HG02759 (cell line): Measurements from ENCODE around the gene BCR.
A peak's percentile ranks its signal among the peaks of the same experiment; 100 is the strongest.

Source experiments
- ATAC-seq: cut with Tn5 transposase; IDR thresholded peaks from one replicate; pipeline ENCODE4 v1.9.1; 2021; ENCODE audit warnings: mild to moderate bottlenecking, moderate library complexity; ENCODE audit not compliant: unreplicated experiment

BCR gene

GRCh38 chr22:23215294-23216241 is 35.3 kb downstream of the BCR start:
- ATAC-seq, result no peak

GRCh38 chr22:23216461-23217170 is 36.3 kb downstream of the BCR start:
- no peak for ATAC-seq

GRCh38 chr22:23217171-23218052 is 37.1 kb downstream of the BCR start:
- no peak for ATAC-seq

- no peak for ATAC-seq
Measured at GRCh38 chr22:23218053-23218866, 38.0 kb downstream of the BCR start.

- ATAC-seq, result no peak
Measured at GRCh38 chr22:23218867-23219251, 38.5 kb downstream of the BCR start.

GRCh38 chr22:23219317-23219716 is 39.0 kb downstream of the BCR start:
- ATAC-seq, result no peak

GRCh38 chr22:23219822-23220484 is 39.6 kb downstream of the BCR start:
- ATAC-seq, result peak; percentile 45

- no peak for ATAC-seq
Measured at GRCh38 chr22:23220485-23221350, 40.4 kb downstream of the BCR start.

GRCh38 chr22:23221351-23221804 is 41.1 kb downstream of the BCR start:
- no peak for ATAC-seq

GRCh38 chr22:23222033-23222792 is 41.9 kb downstream of the BCR start:
- ATAC-seq, result no peak

GRCh38 chr22:23222793-23223568 is 42.7 kb downstream of the BCR start:
- no peak for ATAC-seq

- no peak for ATAC-seq
Measured at GRCh38 chr22:23223569-23224317, 43.4 kb downstream of the BCR start.

GRCh38 chr22:23224846-23225245 is 44.5 kb downstream of the BCR start:
- no peak for ATAC-seq

- no peak for ATAC-seq
Measured at GRCh38 chr22:23225337-23225723, 45.0 kb downstream of the BCR start.

- ATAC-seq, result no peak
Measured at GRCh38 chr22:23225724-23226496, 45.6 kb downstream of the BCR start.

- no peak for ATAC-seq
Measured at GRCh38 chr22:23226497-23226850, 46.2 kb downstream of the BCR start.
